Vagina (tissue), 2 donors: ENCODE data around the gene TNRC18. TPM values are rescaled to one million over a fixed set of nuclear protein-coding genes. Genes with fewer than 3 reads are reported as not detected.
"Not testable (repeated sequence)": the region's sequence is repeated elsewhere in the genome, so short reads cannot be mapped to it uniquely, and the experiment has no call there.

ENCODE experiments used
- DNase-seq, 2 donors: peaks; one replicate each; pipeline ENCODE4 v3.0.0-alpha.2; 2017; ENCODE audit errors: extremely low spot score in 2 of 2
- H3K27ac ChIP-seq: fragments of 200-600 bp; sonication (generic); one replicate; pipeline ENCODE4 v1.5.1; 2019
- H3K27me3 ChIP-seq: fragments of 200-600 bp; sonication (generic); one replicate; pipeline ENCODE4 v1.5.1; 2019
- H3K36me3 ChIP-seq, 2 donors: fragments of 200-600 bp; sonication (generic); one replicate each; pipeline ENCODE4 v1.5.1; 2017 to 2019
- H3K4me1 ChIP-seq: fragments of 200-600 bp; sonication (generic); one replicate; pipeline ENCODE4 v1.5.1; 2019
- H3K4me3 ChIP-seq, 2 donors: fragments of 200-600 bp; sonication (generic); 1 replicate in 1 of 2; 2 replicates in 1 of 2; pipeline ENCODE4 v1.5.1; 2016 to 2019
- H3K9me3 ChIP-seq: fragments of 200-600 bp; sonication (generic); one replicate; pipeline ENCODE4 v1.5.1; 2019
- POLR2A ChIP-seq, 2 donors: fragments of 450-650 bp; IDR thresholded peaks; one replicate each; pipeline ENCODE4 v1.6.1; 2017; ENCODE audit warnings: antibody characterized with exemption in 2 of 2, mild to moderate bottlenecking in 2 of 2, moderate library complexity in 2 of 2
- POLR2AphosphoS5 ChIP-seq, 2 donors: sonication (generic); formaldehyde crosslinking; IDR thresholded peaks; one replicate each; pipeline ENCODE4 v1.9.0; 2017; ENCODE audit warnings: antibody characterized with exemption in 2 of 2, mild to moderate bottlenecking in 2 of 2, low read depth in 1 of 2; ENCODE audit not compliant: insufficient read depth in 1 of 2
- intact Hi-C: fragments of 100-400 bp; cut with DNase I; formaldehyde crosslinking; loops from one replicate; pipeline ENCODE4 v1.15.1; 2023
- total RNA-seq: library from RNA; depleted of rRNA; stranded (reverse); fragments of >200 nt; gene quantifications from one replicate; pipeline ENCODE4 v1.2.3, GENCODE V29; 2016
- TF ChIP-seq, protein P1 (sequence below), 3 experiments: fragments of 450-650 bp in 2 of 3; fragments of 200-600 bp in 1 of 3; sonication (generic) in 1 of 3; IDR thresholded peaks; one replicate each; pipeline ENCODE4 v1.5.1; 2017 to 2019; ENCODE audit warnings: antibody characterized with exemption in 3 of 3, mild to moderate bottlenecking in 2 of 3, moderate library complexity in 2 of 3

TNRC18 gene
- total RNA-seq, 1 donor from 2014 or later, result 79.8 TPM

DNA sequence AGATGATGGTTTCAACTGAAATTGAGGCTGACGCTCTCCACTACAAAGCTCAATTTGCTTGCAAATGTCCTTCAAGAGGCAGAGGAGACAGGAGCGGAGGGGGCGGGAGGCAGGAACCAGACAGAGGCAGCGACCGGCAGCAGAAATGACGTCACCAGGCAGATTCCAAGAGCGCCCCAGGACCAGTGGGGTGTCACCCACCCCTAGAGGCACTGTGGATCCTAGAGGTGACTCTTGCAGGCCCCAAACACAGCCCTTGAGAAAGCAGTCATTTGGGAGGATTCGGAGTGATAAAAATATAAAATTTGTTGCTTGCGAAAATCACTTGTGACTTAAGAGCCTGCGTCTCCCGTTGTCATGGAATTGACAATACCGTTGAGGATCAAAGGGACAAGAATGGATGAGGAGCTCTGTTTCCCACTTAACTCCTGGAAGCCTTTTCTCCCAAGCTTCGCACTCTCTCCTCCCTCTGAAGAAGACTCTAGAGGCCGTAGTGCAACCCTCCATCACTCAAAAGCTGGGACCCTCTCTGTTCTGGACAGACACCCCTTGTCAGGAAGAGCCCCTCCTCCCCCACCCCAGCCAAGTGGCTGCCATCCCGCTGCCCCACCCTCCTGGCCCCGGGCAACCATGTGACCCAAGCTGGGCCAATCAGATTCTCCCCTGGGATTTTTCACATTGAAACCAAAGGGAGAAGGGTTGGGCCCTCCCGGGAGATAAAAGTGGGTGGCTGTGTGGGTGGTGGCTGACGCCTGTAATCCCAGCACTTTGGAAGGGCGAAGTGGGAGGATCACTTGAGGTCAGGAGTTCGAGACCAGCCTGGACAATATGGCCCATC is 157.2 kb downstream of the TNRC18 start:
- no peaks in the 10 kb centered on the region for H3K9me3 ChIP-seq
- TF ChIP-seq POLR2AphosphoS5 (IDR thresholded peaks at IDR 0.05; ENCODE audit: insufficient read depth in 1 of 2, low read depth in 1 of 2) (no peak), POLR2A (IDR thresholded peaks at IDR 0.05) (no peak)
- TF ChIP-seq, protein P1, sequence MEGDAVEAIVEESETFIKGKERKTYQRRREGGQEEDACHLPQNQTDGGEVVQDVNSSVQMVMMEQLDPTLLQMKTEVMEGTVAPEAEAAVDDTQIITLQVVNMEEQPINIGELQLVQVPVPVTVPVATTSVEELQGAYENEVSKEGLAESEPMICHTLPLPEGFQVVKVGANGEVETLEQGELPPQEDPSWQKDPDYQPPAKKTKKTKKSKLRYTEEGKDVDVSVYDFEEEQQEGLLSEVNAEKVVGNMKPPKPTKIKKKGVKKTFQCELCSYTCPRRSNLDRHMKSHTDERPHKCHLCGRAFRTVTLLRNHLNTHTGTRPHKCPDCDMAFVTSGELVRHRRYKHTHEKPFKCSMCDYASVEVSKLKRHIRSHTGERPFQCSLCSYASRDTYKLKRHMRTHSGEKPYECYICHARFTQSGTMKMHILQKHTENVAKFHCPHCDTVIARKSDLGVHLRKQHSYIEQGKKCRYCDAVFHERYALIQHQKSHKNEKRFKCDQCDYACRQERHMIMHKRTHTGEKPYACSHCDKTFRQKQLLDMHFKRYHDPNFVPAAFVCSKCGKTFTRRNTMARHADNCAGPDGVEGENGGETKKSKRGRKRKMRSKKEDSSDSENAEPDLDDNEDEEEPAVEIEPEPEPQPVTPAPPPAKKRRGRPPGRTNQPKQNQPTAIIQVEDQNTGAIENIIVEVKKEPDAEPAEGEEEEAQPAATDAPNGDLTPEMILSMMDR (IDR thresholded peaks at IDR 0.05), result no peak
- H3K4me3 ChIP-seq, result no peak overlapping the region
- intact Hi-C loops, result no loop called here
- no peaks in the 10 kb centered on the region for H3K36me3 ChIP-seq
- no peak overlapping the region for H3K27ac ChIP-seq
- DNase-seq, result no peak
- no peaks in the 10 kb centered on the region for H3K4me1 ChIP-seq
- H3K27me3 ChIP-seq, result no peaks in the 10 kb centered on the region

DNA sequence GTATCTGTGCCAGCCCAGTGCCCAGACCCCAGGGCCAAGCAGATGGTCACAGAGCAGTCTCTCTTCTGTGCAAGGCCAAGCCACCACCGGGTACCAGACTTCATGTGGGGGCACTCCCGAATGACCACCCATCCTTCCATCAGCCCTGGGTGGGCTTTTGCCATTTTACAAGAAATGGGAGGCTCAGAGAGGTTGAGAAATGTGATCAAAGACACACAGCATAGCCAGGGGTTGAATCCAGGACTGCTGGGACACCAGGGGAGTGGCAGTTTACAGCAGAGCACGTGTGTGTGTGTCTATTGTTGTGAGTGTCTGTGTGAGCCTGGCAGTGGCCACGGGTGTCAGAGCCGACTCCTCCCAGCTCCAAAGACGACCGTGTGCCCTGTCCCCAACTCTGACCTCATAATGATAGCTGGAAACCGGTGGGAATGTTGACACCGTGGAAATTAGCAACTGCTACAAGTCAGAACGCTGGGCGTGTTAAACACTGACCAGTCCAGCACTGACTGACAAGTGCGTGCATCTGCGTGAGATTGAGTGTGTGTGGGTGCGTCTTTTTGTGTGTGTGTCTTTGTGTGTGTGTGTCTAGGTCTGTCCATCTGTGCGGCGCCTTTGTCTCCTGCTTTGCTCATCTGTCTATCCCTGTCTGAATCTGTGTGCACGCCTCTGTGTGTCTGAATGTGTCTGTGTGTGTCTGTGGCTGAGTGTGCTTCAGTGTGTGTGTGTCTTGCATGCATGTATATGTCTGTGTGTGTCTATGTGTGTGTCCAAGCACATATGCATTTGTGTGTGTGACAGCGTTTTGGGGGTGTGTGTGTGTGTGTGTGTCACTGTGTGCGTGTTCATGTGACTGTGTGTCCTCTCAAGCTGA is 158.1 kb downstream of the TNRC18 start:
- no peak for TF ChIP-seq POLR2A (IDR thresholded peaks at IDR 0.05)
- TF ChIP-seq, protein P1 (IDR thresholded peaks at IDR 0.05), result no peak
- no peak for TF ChIP-seq POLR2AphosphoS5 (IDR thresholded peaks at IDR 0.05; ENCODE audit: insufficient read depth in 1 of 2, low read depth in 1 of 2)
- no peak overlapping the region for H3K27ac ChIP-seq
- no peaks in the 10 kb centered on the region for H3K27me3 ChIP-seq
- no peaks in the 10 kb centered on the region for H3K4me1 ChIP-seq
- no peak for DNase-seq
- no peaks in the 10 kb centered on the region for H3K9me3 ChIP-seq
- H3K36me3 ChIP-seq, result no peaks in the 10 kb centered on the region
- intact Hi-C loops, result no loop called here
- H3K4me3 ChIP-seq, result no peak overlapping the region

DNA sequence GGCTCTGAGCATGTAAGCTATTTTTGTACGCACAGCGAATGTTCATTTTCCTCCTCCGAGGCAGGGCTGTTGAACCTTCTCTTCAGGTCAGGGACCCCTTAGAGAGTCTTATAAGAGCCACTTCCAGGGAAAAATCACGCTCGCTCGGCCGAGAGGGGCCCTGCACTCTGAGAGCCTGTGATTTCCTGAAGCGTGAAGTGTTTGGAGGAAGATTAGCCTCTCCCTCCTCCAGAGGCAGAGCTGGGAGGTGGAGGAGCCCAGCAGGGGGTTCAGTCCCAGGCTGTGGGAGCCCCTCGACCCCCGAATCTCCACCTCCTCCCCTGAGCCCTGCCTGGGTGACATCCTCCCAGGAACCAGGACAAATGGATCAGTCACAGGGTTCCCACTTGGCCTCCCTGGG is 160.6 kb downstream of the TNRC18 start:
- H3K9me3 ChIP-seq, DNase-seq, H3K27ac ChIP-seq, H3K4me1 ChIP-seq, H3K36me3 ChIP-seq, H3K4me3 ChIP-seq, H3K27me3 ChIP-seq, intact Hi-C loops: not testable (repeated sequence)

DNA sequence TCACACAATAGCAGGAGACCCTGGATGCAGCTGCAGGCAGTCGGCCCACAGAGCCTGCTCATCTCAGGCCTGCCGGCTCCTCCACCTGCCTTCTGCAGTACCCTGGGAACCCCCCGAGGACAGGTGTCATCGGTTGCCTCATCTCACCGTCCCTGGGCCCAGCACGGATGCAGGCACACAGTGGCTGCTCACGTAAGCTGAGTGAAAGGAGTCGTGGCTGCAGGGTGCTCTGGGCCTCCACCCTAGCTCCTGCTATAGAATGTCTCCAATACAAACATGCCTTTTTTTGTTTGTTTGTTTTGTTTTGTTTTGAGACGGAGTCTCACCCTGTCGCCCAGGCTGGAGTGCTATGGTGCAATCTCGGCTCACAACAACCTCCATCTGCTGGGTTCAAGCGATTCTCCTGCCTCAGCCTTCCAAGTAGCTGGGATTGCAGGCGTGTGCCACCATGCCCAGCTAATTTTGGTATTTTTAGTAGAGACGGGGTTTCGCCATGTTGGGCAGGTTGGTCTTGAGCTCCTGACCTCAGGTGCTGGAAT is 163.0 kb downstream of the TNRC18 start:
- H3K4me3 ChIP-seq, H3K4me1 ChIP-seq, H3K9me3 ChIP-seq, DNase-seq, H3K27me3 ChIP-seq, H3K36me3 ChIP-seq, intact Hi-C loops, H3K27ac ChIP-seq: not testable (repeated sequence)

Other genes starting within 250 kb of the TNRC18 start
- 45.7 TPM for gene WIPI2, start 233.6 kb downstream of the TNRC18 start, total RNA-seq
- gene SLC29A4, start 140.9 kb downstream of the TNRC18 start, total RNA-seq, result 2.7 TPM
- gene FBXL18, start 90.0 kb upstream of the TNRC18 start, total RNA-seq, result 7.9 TPM
- 4,121 TPM for gene ACTB, start 106.8 kb upstream of the TNRC18 start, total RNA-seq
- 134 TPM for gene FSCN1, start 169.0 kb upstream of the TNRC18 start, total RNA-seq